GM19239 (cell line): Measurements from ENCODE around the gene SCD5.
"Not testable (repeated sequence)": the region's sequence is repeated elsewhere in the genome, so short reads cannot be mapped to it uniquely, and the experiment has no call there.

Experiments used
- DNase-seq: peaks from one replicate; pipeline ENCODE4 v3.0.0; 2011; ENCODE audit warnings: low spot score; ENCODE audit not compliant: insufficient read length
- FAIRE-seq: peaks from 2 replicates; lab custom pipeline; 2011; peaks lifted over from hg19 to GRCh38; lab: Jason Lieb, UNC

SCD5 gene

GRCh38 chr4:82798168-82799005 lies at the start of gene SCD5:
SCD5 (minus strand) TSS chr4:82798796; CDS start chr4:82798537, 259 bp downstream.
- DNase-seq (peak; percentile 81), FAIRE-seq (peak; percentile 83)

- DNase-seq (no peak), FAIRE-seq (no peak)
These were observed 44.0 kb upstream of the SCD5 start for GRCh38 chr4:82842593-82842992.

GRCh38 chr4:82839624-82840023 lies 41.0 kb upstream of the SCD5 start:
- DNase-seq, result no peak
- no peak for FAIRE-seq

GRCh38 chr4:82833696-82834313 lies 35.2 kb upstream of the SCD5 start:
- DNase-seq (no peak), FAIRE-seq (no peak)

GRCh38 chr4:82833060-82833459 lies 34.5 kb upstream of the SCD5 start:
- not testable (repeated sequence) for FAIRE-seq, DNase-seq

GRCh38 chr4:82825425-82825824 lies 26.8 kb upstream of the SCD5 start:
- DNase-seq (no peak), FAIRE-seq (peak; percentile 26)

- DNase-seq (no peak), FAIRE-seq (no peak)
These were observed 24.5 kb upstream of the SCD5 start for GRCh38 chr4:82823062-82823461.

- DNase-seq (no peak), FAIRE-seq (no peak)
These were observed 22.1 kb upstream of the SCD5 start for GRCh38 chr4:82820689-82821088.

GRCh38 chr4:82818664-82819662 lies 20.4 kb upstream of the SCD5 start:
- FAIRE-seq (peak; percentile 86), DNase-seq (peak; percentile 28)

GRCh38 chr4:82816874-82817273 lies 18.3 kb upstream of the SCD5 start:
- not testable (repeated sequence) for DNase-seq, FAIRE-seq

- no peak for FAIRE-seq
- no peak for DNase-seq
These were observed 15.4 kb upstream of the SCD5 start for GRCh38 chr4:82814034-82814433.

GRCh38 chr4:82811838-82812341 lies 13.3 kb upstream of the SCD5 start:
- DNase-seq, result no peak

GRCh38 chr4:82811392-82811791 lies 12.8 kb upstream of the SCD5 start:
- no peak for DNase-seq
- FAIRE-seq, result no peak

More at GRCh38 chr4:82811838-82812341, 13.3 kb upstream of the SCD5 start:
- no peak for FAIRE-seq

GRCh38 chr4:82810176-82810575 lies 11.6 kb upstream of the SCD5 start:
- FAIRE-seq (no peak), DNase-seq (no peak)

- FAIRE-seq, result no peak
- no peak for DNase-seq
These were observed 11.0 kb upstream of the SCD5 start for GRCh38 chr4:82809619-82810018.

- no peak for DNase-seq
- no peak for FAIRE-seq
These were observed 5.2 kb upstream of the SCD5 start for GRCh38 chr4:82803746-82804145.

GRCh38 chr4:82802911-82803310 lies 4.3 kb upstream of the SCD5 start:
- no peak for DNase-seq
- FAIRE-seq, result no peak

GRCh38 chr4:82801910-82802521 lies 3.4 kb upstream of the SCD5 start:
- FAIRE-seq, result no peak
- DNase-seq, result no peak

- peak; percentile 64 for FAIRE-seq
- DNase-seq, result peak; percentile 36
These were observed 648 bp upstream of the SCD5 start for GRCh38 chr4:82799006-82799881.
